Measurements from ENCODE around the gene PFDN2. TPM values are rescaled to one million over a fixed set of nuclear protein-coding genes. Genes with fewer than 3 reads are reported as not detected.

Gene PFDN2
- total and polyA plus RNA-seq, 10 donors: 14.9 to 140 (median 42.5) TPM

- Histone ChIP-seq H3K27me3 (replicated peaks in 1 of 7) (peaks cover 0 to 9% (median 0%) of the 10 kb centered on the region in 7 donors), H3K4me1 (peaks cover 0 to 15% (median 0%) of the 10 kb centered on the region in 6 donors), H3K9me3 (no peaks in the 10 kb centered on the region), H3K27ac (no peak overlapping the region), H3K4me3 (no peak overlapping the region), H3K36me3 (no peaks in the 10 kb centered on the region)
- no peak for DNase-seq
- WGBS, 5 donors: 75 to 92% (median 85%) methylated on average over 5 of the region's 5 CpGs
- intact Hi-C loops (cut with DNase I; ENCODE audit: low total_unique reads): no loop called here
- no peak for TF ChIP-seq POLR2A (IDR thresholded peaks at IDR 0.05)
- TF ChIP-seq POLR2AphosphoS5 (IDR thresholded peaks at IDR 0.05): no peak
- TF ChIP-seq CTCF (IDR thresholded peaks at IDR 0.05 in 8 of 11, conservative IDR thresholded peaks at IDR 0.05 in 3 of 11): no peak
These were observed 37.1 kb downstream of the PFDN2 start for GRCh38 chr1:161080441-161081405.

GRCh38 chr1:161079436-161080110, 38.3 kb downstream of the PFDN2 start:
- intact Hi-C loops (cut with DNase I; ENCODE audit: low total_unique reads): no loop called here
- Histone ChIP-seq H3K4me3 (no peak overlapping the region), H3K27me3 (replicated peaks in 1 of 7) (peaks cover 0 to 9% (median 0%) of the 10 kb centered on the region in 7 donors), H3K9me3 (no peaks in the 10 kb centered on the region), H3K27ac (no peak overlapping the region), H3K4me1 (peaks cover 0 to 15% (median 0%) of the 10 kb centered on the region in 6 donors), H3K36me3 (no peaks in the 10 kb centered on the region)
- DNase-seq: no peak
- TF ChIP-seq CTCF (IDR thresholded peaks at IDR 0.05 in 8 of 11, conservative IDR thresholded peaks at IDR 0.05 in 3 of 11): no peak
- no peak for TF ChIP-seq POLR2A (IDR thresholded peaks at IDR 0.05)
- TF ChIP-seq POLR2AphosphoS5 (IDR thresholded peaks at IDR 0.05): no peak
- 68 to 78% (median 72%) methylated on average over 36 to 41 of the region's 41 CpGs for WGBS, 5 donors

GRCh38 chr1:161077426-161077825, 40.4 kb downstream of the PFDN2 start:
- no peak overlapping the region for H3K4me3 ChIP-seq
- no peak for TF ChIP-seq POLR2AphosphoS5 (IDR thresholded peaks at IDR 0.05)
- no peak for TF ChIP-seq POLR2A (IDR thresholded peaks at IDR 0.05)
- TF ChIP-seq CTCF (IDR thresholded peaks at IDR 0.05 in 8 of 11, conservative IDR thresholded peaks at IDR 0.05 in 3 of 11): no peak
- WGBS, 5 donors: 77 to 89% (median 84%) methylated on average over 5 to 9 of the region's 9 CpGs
- no peaks in the 10 kb centered on the region for H3K36me3 ChIP-seq
- no peak for DNase-seq
- no peaks in the 10 kb centered on the region for H3K9me3 ChIP-seq
- H3K27me3 ChIP-seq (replicated peaks in 1 of 7): peaks cover 0 to 9% (median 0%) of the 10 kb centered on the region in 7 donors
- no peak overlapping the region for H3K27ac ChIP-seq
- no peaks in the 10 kb centered on the region for H3K4me1 ChIP-seq
- intact Hi-C loops (cut with DNase I; ENCODE audit: low total_unique reads): no loop called here

GRCh38 chr1:161076410-161076809, 41.4 kb downstream of the PFDN2 start:
- Histone ChIP-seq H3K9me3 (no peaks in the 10 kb centered on the region), H3K27ac (no peak overlapping the region), H3K4me3 (no peak overlapping the region), H3K4me1 (peaks cover 0 to 9% (median 7%) of the 10 kb centered on the region in 6 donors), H3K27me3 (replicated peaks in 1 of 7) (peaks cover 0 to 9% (median 0%) of the 10 kb centered on the region in 7 donors), H3K36me3 (no peaks in the 10 kb centered on the region)
- intact Hi-C loops (cut with DNase I; ENCODE audit: low total_unique reads): no loop called here
- TF ChIP-seq CTCF (IDR thresholded peaks at IDR 0.05 in 8 of 11, conservative IDR thresholded peaks at IDR 0.05 in 3 of 11) (no peak), POLR2A (IDR thresholded peaks at IDR 0.05) (no peak), POLR2AphosphoS5 (IDR thresholded peaks at IDR 0.05) (no peak)
- DNase-seq: no peak
